Activated gamma-delta T cell treated with anti-CD3 and anti-CD28 coated beads, Interleukin-2, amount 50 U/mL, for 16 hours (primary cell): ENCODE measurements around the gene AP4S1.
"Not testable (repeated sequence)": the region's sequence is repeated elsewhere in the genome, so short reads cannot be mapped to it uniquely, and the experiment has no call there.

Experiments used
- DNase-seq: peaks from one replicate; pipeline ENCODE4 v3.0.0-alpha.2; 2020; ENCODE audit warnings: low read depth

The AP4S1 gene

GRCh38 chr14:31025367-31026076 lies at the start of gene AP4S1:
Gene AP4S1 (plus strand): TSS chr14:31025649. CDS start chr14:31066197, 40,548 bp downstream.
- DNase-seq = peak; percentile 20

- no peak for DNase-seq
Observed at GRCh38 chr14:30977752-30978151, 47.7 kb upstream of the AP4S1 start.

GRCh38 chr14:30980106-30980704 lies 45.2 kb upstream of the AP4S1 start:
- DNase-seq = not testable (repeated sequence)

- no peak for DNase-seq
Observed at GRCh38 chr14:30980980-30981379, 44.5 kb upstream of the AP4S1 start.

- DNase-seq = no peak
Observed at GRCh38 chr14:30982533-30982932, 42.9 kb upstream of the AP4S1 start.

- no peak for DNase-seq
Observed at GRCh38 chr14:30983858-30984257, 41.6 kb upstream of the AP4S1 start.

GRCh38 chr14:30985796-30986195 lies 39.7 kb upstream of the AP4S1 start:
- no peak for DNase-seq

- DNase-seq = no peak
Observed at GRCh38 chr14:30988509-30988908, 36.9 kb upstream of the AP4S1 start.

- no peak for DNase-seq
Observed at GRCh38 chr14:30990770-30991169, 34.7 kb upstream of the AP4S1 start.

- DNase-seq = no peak
Observed at GRCh38 chr14:30991408-30991807, 34.0 kb upstream of the AP4S1 start.

- no peak for DNase-seq
Observed at GRCh38 chr14:30993071-30993470, 32.4 kb upstream of the AP4S1 start.

GRCh38 chr14:30994681-30995620 lies 30.5 kb upstream of the AP4S1 start:
- DNase-seq = no peak

GRCh38 chr14:30995689-30996088 lies 29.8 kb upstream of the AP4S1 start:
- DNase-seq = no peak

- DNase-seq = no peak
Observed at GRCh38 chr14:30996892-30997659, 28.4 kb upstream of the AP4S1 start.

GRCh38 chr14:30998100-30998706 lies 27.2 kb upstream of the AP4S1 start:
- no peak for DNase-seq

GRCh38 chr14:30999038-30999773 lies 26.2 kb upstream of the AP4S1 start:
- DNase-seq = no peak

- no peak for DNase-seq
Observed at GRCh38 chr14:31000629-31001338, 24.7 kb upstream of the AP4S1 start.

- DNase-seq = no peak
Observed at GRCh38 chr14:31001339-31001658, 24.1 kb upstream of the AP4S1 start.

GRCh38 chr14:31003284-31003683 lies 22.2 kb upstream of the AP4S1 start:
- DNase-seq = no peak

GRCh38 chr14:31004007-31004406 lies 21.4 kb upstream of the AP4S1 start:
- not testable (repeated sequence) for DNase-seq
